ENCODE measurements around the gene MERTK.
"Not testable (repeated sequence)": the region's sequence is repeated elsewhere in the genome, so short reads cannot be mapped to it uniquely, and the experiment has no call there.

MERTK gene

GRCh38 chr2:111900859-111901258 is 2.5 kb downstream of the MERTK start:
- Histone ChIP-seq H3K9me3 (ENCODE audit: control insufficient read depth, low read length) (no peaks in the 10 kb centered on the region), H3K36me3 (ENCODE audit: control insufficient read depth, insufficient read depth, low read length) (no peaks in the 10 kb centered on the region), H3K4me3 (ENCODE audit: low read length) (no peak overlapping the region), H3K9ac (ENCODE audit: low read length) (no peak overlapping the region), H3K4me1 (ENCODE audit: control insufficient read depth, insufficient read depth, low read length) (peaks cover under 1% of the 10 kb centered on the region), H3K27me3 (ENCODE audit: control insufficient read depth, insufficient read depth, low read length) (peaks cover 5% of the 10 kb centered on the region)

- no peak overlapping the region for H3K4me3 ChIP-seq (ENCODE audit: low read length)
- H3K9ac ChIP-seq (ENCODE audit: low read length), result no peak overlapping the region
- H3K4me1 ChIP-seq (ENCODE audit: control insufficient read depth, insufficient read depth, low read length), result peaks cover 5% of the 10 kb centered on the region
- H3K36me3 ChIP-seq (ENCODE audit: control insufficient read depth, insufficient read depth, low read length), result no peaks in the 10 kb centered on the region
- peaks cover 5% of the 10 kb centered on the region for H3K27me3 ChIP-seq (ENCODE audit: control insufficient read depth, insufficient read depth, low read length)
- no peaks in the 10 kb centered on the region for H3K9me3 ChIP-seq (ENCODE audit: control insufficient read depth, low read length)
Observed at GRCh38 chr2:111903516-111903915, 5.1 kb downstream of the MERTK start.

DNA sequence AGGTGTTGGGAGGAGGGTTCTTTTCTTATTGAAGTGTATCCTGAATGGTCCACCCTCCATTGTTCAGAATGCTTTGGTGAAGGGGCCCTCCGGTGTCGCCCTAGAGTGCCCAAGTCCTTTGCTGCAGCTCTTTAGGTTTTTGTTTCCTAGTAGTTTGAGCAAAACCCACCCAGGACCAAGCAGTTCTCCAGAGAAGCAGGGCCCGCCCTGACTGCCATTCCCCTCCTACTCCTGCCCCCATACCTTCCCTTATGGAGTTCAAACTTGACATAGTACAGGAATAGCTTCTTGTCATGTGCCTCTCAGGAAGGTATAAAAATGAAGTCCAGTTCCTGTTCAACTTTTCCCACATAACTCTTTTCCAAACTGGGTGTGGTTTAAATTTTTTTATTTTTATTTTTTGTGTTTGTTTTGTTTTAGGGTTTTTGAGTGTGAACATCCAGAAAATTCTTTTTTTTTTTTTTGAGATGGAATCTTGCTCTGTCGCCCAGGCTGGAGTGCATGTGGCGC is 5.6 kb downstream of the MERTK start:
- H3K9me3 ChIP-seq (ENCODE audit: control insufficient read depth, low read length), result no peaks in the 10 kb centered on the region
- no peak overlapping the region for H3K9ac ChIP-seq (ENCODE audit: low read length)
- no peak overlapping the region for H3K4me3 ChIP-seq (ENCODE audit: low read length)
- peaks cover 5% of the 10 kb centered on the region for H3K4me1 ChIP-seq (ENCODE audit: control insufficient read depth, insufficient read depth, low read length)
- no peaks in the 10 kb centered on the region for H3K27me3 ChIP-seq (ENCODE audit: control insufficient read depth, insufficient read depth, low read length)
- no peaks in the 10 kb centered on the region for H3K36me3 ChIP-seq (ENCODE audit: control insufficient read depth, insufficient read depth, low read length)

DNA sequence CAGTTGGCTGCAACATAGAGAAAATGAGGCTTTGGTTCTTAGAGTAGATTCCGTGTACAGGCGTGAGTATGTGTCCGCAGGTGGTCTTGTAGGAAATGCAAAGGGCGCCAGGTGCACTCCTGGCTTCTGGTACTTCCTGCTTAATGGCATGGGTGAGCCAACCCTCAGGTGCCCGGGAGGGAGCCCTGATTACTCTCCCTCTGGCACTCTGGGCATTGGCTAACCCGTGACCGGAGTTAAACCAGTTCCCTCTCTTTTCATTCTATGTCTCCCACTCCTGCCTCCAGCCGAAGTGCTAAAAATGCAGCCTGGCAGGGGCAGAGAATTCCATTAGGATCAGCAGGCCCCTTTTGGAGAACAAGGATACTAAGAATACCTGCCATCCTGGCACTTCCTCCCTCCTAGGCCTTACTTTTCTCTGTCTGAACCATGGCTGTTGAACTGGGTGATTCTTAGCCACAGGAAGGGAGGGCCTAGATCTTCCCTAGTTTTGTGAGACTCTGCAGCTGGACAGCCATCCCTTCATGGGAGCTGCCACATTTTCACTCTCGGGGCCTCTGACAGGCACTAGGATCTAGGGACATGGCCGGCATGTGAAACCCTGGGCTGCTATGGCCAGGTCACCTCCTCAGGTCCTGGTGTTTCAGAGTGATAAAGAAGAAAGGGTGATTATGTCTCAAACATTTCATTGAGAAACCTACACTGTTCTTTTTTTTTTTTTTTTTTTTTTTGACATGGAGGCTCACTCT is 6.5 kb downstream of the MERTK start:
- Histone ChIP-seq H3K36me3 (ENCODE audit: control insufficient read depth, insufficient read depth, low read length) (no peaks in the 10 kb centered on the region), H3K4me1 (ENCODE audit: control insufficient read depth, insufficient read depth, low read length) (peaks cover 5% of the 10 kb centered on the region), H3K9me3 (ENCODE audit: control insufficient read depth, low read length) (no peaks in the 10 kb centered on the region), H3K27me3 (ENCODE audit: control insufficient read depth, insufficient read depth, low read length) (no peaks in the 10 kb centered on the region), H3K4me3 (ENCODE audit: low read length) (no peak overlapping the region), H3K9ac (ENCODE audit: low read length) (no peak overlapping the region)

DNA sequence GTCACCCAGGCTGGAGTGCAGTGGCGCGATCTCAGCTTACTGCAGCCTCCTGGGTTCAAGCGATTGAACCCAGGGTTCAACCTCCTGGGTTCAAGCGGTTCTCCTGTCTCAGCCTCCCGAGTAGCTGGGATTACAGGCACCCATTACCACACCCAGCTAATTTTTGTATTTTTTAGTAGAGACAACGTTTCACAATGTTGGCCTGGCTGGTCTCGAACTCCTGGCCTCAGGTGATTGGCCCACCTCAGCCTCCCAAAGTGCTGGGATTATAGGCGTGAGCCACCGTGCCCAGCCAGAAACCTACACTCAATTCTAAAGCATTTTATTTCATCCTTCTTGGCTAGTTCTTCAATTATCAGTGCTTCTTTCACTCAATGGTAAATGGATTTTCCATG is 7.1 kb downstream of the MERTK start:
- H3K27me3 ChIP-seq (ENCODE audit: control insufficient read depth, insufficient read depth, low read length); H3K9me3 ChIP-seq (ENCODE audit: control insufficient read depth, low read length); H3K9ac ChIP-seq (ENCODE audit: low read length); H3K4me3 ChIP-seq (ENCODE audit: low read length); H3K4me1 ChIP-seq (ENCODE audit: control insufficient read depth, insufficient read depth, low read length); H3K36me3 ChIP-seq (ENCODE audit: control insufficient read depth, insufficient read depth, low read length): not testable (repeated sequence)

GRCh38 chr2:111905990-111906735 is 7.8 kb downstream of the MERTK start:
- Histone ChIP-seq H3K36me3 (ENCODE audit: control insufficient read depth, insufficient read depth, low read length) (no peaks in the 10 kb centered on the region), H3K4me3 (ENCODE audit: low read length) (no peak overlapping the region), H3K4me1 (ENCODE audit: control insufficient read depth, insufficient read depth, low read length) (peaks cover 11% of the 10 kb centered on the region), H3K9me3 (ENCODE audit: control insufficient read depth, low read length) (no peaks in the 10 kb centered on the region), H3K27me3 (ENCODE audit: control insufficient read depth, insufficient read depth, low read length) (no peaks in the 10 kb centered on the region), H3K9ac (ENCODE audit: low read length) (no peak overlapping the region)

DNA sequence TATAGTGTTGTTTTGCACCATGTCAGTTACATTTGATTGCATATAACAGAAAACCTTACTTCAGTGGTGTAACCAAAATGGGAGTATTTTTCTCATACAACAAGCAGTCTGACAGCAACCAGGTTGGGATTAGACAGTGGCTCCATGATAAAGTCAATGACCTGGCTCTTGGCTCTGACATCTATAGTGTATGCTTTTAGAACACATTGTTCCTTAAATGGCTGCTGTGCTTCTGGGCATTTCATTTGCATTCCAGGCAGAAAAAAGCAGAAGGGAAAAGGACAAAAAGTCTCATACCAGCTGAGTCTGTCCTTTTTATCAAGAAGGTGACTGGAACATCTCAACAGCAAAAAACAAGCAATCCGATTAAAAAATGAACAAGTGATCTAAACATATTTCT is 10.2 kb downstream of the MERTK start:
- Histone ChIP-seq H3K4me1 (ENCODE audit: control insufficient read depth, insufficient read depth, low read length) (peaks cover 11% of the 10 kb centered on the region), H3K27me3 (ENCODE audit: control insufficient read depth, insufficient read depth, low read length) (no peaks in the 10 kb centered on the region), H3K9ac (ENCODE audit: low read length) (no peak overlapping the region), H3K36me3 (ENCODE audit: control insufficient read depth, insufficient read depth, low read length) (no peaks in the 10 kb centered on the region), H3K9me3 (ENCODE audit: control insufficient read depth, low read length) (no peaks in the 10 kb centered on the region), H3K4me3 (ENCODE audit: low read length) (no peak overlapping the region)

DNA sequence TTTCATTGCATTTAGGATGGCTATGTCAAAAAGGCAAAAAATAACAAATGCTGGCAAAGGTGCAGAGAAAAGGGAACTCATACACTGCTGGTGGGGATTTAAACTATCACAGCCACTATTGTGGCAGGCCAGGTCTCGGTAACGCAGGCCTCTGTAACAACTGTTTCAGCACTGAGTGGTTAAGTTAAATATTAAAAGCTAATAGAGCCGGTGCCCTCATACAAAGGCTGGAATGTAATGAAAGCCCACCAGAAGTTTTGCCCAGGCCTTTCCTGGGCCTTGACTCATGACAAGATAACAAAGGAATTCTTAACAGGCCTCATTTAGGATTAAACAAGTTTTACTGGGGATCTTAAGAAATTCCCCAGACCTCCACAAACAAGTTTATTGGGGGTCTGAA is 10.7 kb downstream of the MERTK start:
- H3K4me1 ChIP-seq (ENCODE audit: control insufficient read depth, insufficient read depth, low read length), result peaks cover 11% of the 10 kb centered on the region
- no peak overlapping the region for H3K4me3 ChIP-seq (ENCODE audit: low read length)
- no peaks in the 10 kb centered on the region for H3K27me3 ChIP-seq (ENCODE audit: control insufficient read depth, insufficient read depth, low read length)

GRCh38 chr2:111909997-111910396 is 11.6 kb downstream of the MERTK start:
- H3K9ac ChIP-seq (ENCODE audit: low read length); H3K9me3 ChIP-seq (ENCODE audit: control insufficient read depth, low read length); H3K4me3 ChIP-seq (ENCODE audit: low read length); H3K36me3 ChIP-seq (ENCODE audit: control insufficient read depth, insufficient read depth, low read length); H3K27me3 ChIP-seq (ENCODE audit: control insufficient read depth, insufficient read depth, low read length): not testable (repeated sequence)
- peaks cover 11% of the 10 kb centered on the region for H3K4me1 ChIP-seq (ENCODE audit: control insufficient read depth, insufficient read depth, low read length)

More for the DNA sequence above, 10.7 kb downstream of the MERTK start:
- Histone ChIP-seq H3K9ac (ENCODE audit: low read length) (no peak overlapping the region), H3K36me3 (ENCODE audit: control insufficient read depth, insufficient read depth, low read length) (no peaks in the 10 kb centered on the region), H3K9me3 (ENCODE audit: control insufficient read depth, low read length) (no peaks in the 10 kb centered on the region)

DNA sequence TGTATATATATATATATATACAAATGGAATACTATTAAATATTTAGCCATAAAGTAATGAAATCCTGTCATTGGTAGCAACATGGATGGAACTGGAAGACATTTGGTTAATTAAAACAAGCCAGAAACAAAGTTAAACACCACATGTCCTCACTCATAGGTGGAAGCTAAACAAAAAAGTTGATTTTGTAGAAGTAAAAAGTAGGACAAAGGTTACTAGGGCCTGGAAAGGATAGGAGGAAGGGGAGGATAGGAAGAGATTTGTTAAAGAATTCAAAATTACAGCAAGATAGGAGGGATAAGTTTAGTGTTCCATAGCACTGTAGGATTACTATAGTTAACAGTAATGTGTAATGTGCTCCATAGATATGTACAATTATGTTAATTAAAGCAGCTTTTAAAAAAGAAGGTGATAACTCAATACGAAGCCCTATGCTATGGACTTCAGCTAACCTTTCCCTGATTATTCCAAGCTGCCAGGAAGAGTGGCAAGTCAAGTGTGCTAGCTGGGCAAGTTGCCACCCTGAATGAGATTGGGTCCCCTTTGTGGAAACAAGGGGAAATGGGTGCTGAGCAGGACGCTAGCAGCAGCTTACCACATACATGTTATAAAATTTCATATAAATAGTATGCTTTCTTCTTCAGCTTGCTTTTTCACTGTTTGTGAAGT is 12.3 kb downstream of the MERTK start:
- Histone ChIP-seq H3K4me3 (ENCODE audit: low read length) (no peak overlapping the region), H3K27me3 (ENCODE audit: control insufficient read depth, insufficient read depth, low read length) (no peaks in the 10 kb centered on the region), H3K9ac (ENCODE audit: low read length) (no peak overlapping the region), H3K9me3 (ENCODE audit: control insufficient read depth, low read length) (no peaks in the 10 kb centered on the region), H3K4me1 (ENCODE audit: control insufficient read depth, insufficient read depth, low read length) (peaks cover 11% of the 10 kb centered on the region), H3K36me3 (ENCODE audit: control insufficient read depth, insufficient read depth, low read length) (no peaks in the 10 kb centered on the region)

DNA sequence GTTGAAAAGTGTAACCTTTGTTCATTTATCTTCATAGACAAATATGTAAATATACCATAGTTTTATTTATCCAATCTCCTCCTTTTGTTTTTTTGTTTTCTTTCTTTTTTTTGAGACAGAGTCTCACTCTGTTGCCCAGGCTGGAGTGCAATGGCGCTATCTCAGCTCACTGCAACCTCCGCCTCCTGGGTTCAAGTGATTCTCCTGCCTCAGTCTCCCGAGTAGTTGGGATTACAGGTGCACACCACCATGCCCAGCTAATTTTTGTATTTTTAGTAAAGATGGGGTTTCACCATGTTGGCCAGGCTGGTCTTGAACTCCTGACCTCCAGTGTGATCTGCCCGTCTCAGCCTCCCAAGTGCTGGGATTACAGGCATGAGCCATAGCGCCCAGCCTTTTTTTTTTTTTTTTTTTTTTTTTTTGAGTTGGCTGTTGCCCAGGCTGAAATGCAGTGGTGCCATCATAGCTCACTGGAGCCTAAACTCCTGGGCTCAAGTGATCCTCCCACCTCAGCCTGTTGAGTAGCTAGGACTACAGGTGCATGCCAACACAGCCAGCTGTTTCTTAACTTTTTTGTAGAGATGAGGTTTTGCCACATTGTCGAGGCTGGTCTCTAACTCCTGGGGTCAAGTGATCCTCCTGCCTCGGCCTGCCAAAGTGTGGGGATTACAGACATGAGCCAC is 13.0 kb downstream of the MERTK start:
- H3K4me3 ChIP-seq (ENCODE audit: low read length); H3K36me3 ChIP-seq (ENCODE audit: control insufficient read depth, insufficient read depth, low read length); H3K9ac ChIP-seq (ENCODE audit: low read length); H3K27me3 ChIP-seq (ENCODE audit: control insufficient read depth, insufficient read depth, low read length); H3K4me1 ChIP-seq (ENCODE audit: control insufficient read depth, insufficient read depth, low read length); H3K9me3 ChIP-seq (ENCODE audit: control insufficient read depth, low read length): not testable (repeated sequence)

- Histone ChIP-seq H3K9ac (ENCODE audit: low read length) (no peak overlapping the region), H3K9me3 (ENCODE audit: control insufficient read depth, low read length) (no peaks in the 10 kb centered on the region), H3K36me3 (ENCODE audit: control insufficient read depth, insufficient read depth, low read length) (no peaks in the 10 kb centered on the region), H3K27me3 (ENCODE audit: control insufficient read depth, insufficient read depth, low read length) (no peaks in the 10 kb centered on the region), H3K4me1 (ENCODE audit: control insufficient read depth, insufficient read depth, low read length) (peaks cover 6% of the 10 kb centered on the region), H3K4me3 (ENCODE audit: low read length) (no peak overlapping the region)
Observed at GRCh38 chr2:111912547-111912946, 14.1 kb downstream of the MERTK start.
